HepG2 (cell line): ENCODE results near the gene KLRG1. TPM values are rescaled to one million over a fixed set of nuclear protein-coding genes. Genes with fewer than 3 reads are reported as not detected.

ENCODE experiments used
- BHLHE40 ChIP-seq: IDR thresholded peaks from 2 replicates; pipeline ENCODE4 v1.6.1; 2011; ENCODE audit warnings: low read length, improper control_type of control experiment
- BORCS8-MEF2B ChIP-seq: sonication (generic); formaldehyde crosslinking; IDR thresholded peaks from 2 replicates; pipeline ENCODE4 v1.8.0; 2022; ENCODE audit warnings: mild to moderate bottlenecking, missing genetic modification reagents
- KLF15 ChIP-seq: sonication (generic); formaldehyde crosslinking; IDR thresholded peaks from 2 replicates; pipeline ENCODE4 v1.8.1; 2023; ENCODE audit warnings: borderline replicate concordance, mild to moderate bottlenecking, inconsistent platforms, missing genetic modification reagents, mixed read lengths
- MAFF ChIP-seq: IDR thresholded peaks from 2 replicates; pipeline ENCODE4 v1.6.1; 2011; ENCODE audit warnings: low read depth, low read length, improper control_type of control experiment
- MTA3 ChIP-seq: sonication (generic); formaldehyde crosslinking; IDR thresholded peaks from 2 replicates; pipeline ENCODE4 v1.4.0; 2020; ENCODE audit warnings: missing genetic modification reagents
- SP140L ChIP-seq: sonication (generic); formaldehyde crosslinking; IDR thresholded peaks from 2 replicates; pipeline ENCODE4 v1.4.0; 2020; ENCODE audit warnings: missing genetic modification reagents, borderline replicate concordance
- ZFP62 ChIP-seq: sonication (generic); formaldehyde crosslinking; IDR thresholded peaks from 2 replicates; pipeline ENCODE4 v1.4.0; 2020; ENCODE audit warnings: missing genetic modification reagents
- ZKSCAN5 ChIP-seq: sonication (generic); formaldehyde crosslinking; IDR thresholded peaks from 2 replicates; pipeline ENCODE4 v1.5.1; 2020; ENCODE audit warnings: mild to moderate bottlenecking, missing genetic modification reagents
- ZNF331 ChIP-seq: sonication (generic); formaldehyde crosslinking; IDR thresholded peaks from 2 replicates; pipeline ENCODE4 v1.4.0; 2020; ENCODE audit warnings: missing genetic modification reagents
- ZNF564 ChIP-seq: sonication (generic); formaldehyde crosslinking; IDR thresholded peaks from 2 replicates; pipeline ENCODE4 v1.8.1; 2023; ENCODE audit warnings: mild to moderate bottlenecking, missing genetic modification reagents
- ZNF652 ChIP-seq: IDR thresholded peaks from 2 replicates; pipeline ENCODE4 v1.6.1; 2016; ENCODE audit warnings: low read depth, borderline replicate concordance
- ZNF766 ChIP-seq: sonication (generic); formaldehyde crosslinking; IDR thresholded peaks from 2 replicates; pipeline ENCODE4 v1.5.0; 2020; ENCODE audit warnings: missing genetic modification reagents, borderline replicate concordance
- ZNF780A ChIP-seq: sonication (generic); formaldehyde crosslinking; IDR thresholded peaks from 2 replicates; pipeline ENCODE4 v1.8.0; 2022; ENCODE audit warnings: mild to moderate bottlenecking, missing genetic modification reagents, moderate library complexity
- polyA plus RNA-seq, 8 experiments: library from polyadenylated mRNA; depleted of rRNA in 3 of 8; stranded (reverse) in 7 of 8; unstranded in 1 of 8; fragments of >200 nt; fragmentation: Illumina TruSeq in 4 of 8; extraction: Trizol in 4 of 8; gene quantifications; 2 replicates each; pipeline versions ENCODE4 v1.2.1 to v1.2.3, GENCODE V29; 2011 to 2016; ENCODE audit warnings: low read depth in 4 of 8, missing spikeins in 1 of 8, mixed read lengths in 1 of 8; ENCODE audit not compliant: insufficient read depth in 1 of 8
- total RNA-seq, 5 experiments: library from RNA; depleted of rRNA; stranded (reverse); fragments of >200 nt; fragmentation: Illumina TruSeq; extraction: Trizol; gene quantifications; 2 replicates each; pipeline ENCODE4 v1.2.3, GENCODE V29; 2016; ENCODE audit warnings: low read depth in 1 of 5
- TF ChIP-seq, protein P1 (sequence below): sonication (generic); formaldehyde crosslinking; conservative IDR thresholded peaks from 2 replicates; pipeline ENCODE4 v1.4.0; 2020; ENCODE audit warnings: missing genetic modification reagents
- TF ChIP-seq, protein P2 (sequence below): sonication (generic); formaldehyde crosslinking; IDR thresholded peaks from 2 replicates; pipeline ENCODE4 v1.8.1; 2023; ENCODE audit warnings: mild to moderate bottlenecking, missing genetic modification reagents
- TF ChIP-seq, protein P3 (sequence below): sonication (generic); formaldehyde crosslinking; IDR thresholded peaks from 2 replicates; pipeline ENCODE4 v1.4.0; 2020; ENCODE audit warnings: mild to moderate bottlenecking, missing genetic modification reagents
- TF ChIP-seq, protein P4 (sequence below): sonication (generic); formaldehyde crosslinking; IDR thresholded peaks from 2 replicates; pipeline ENCODE4 v1.8.0; 2022; ENCODE audit warnings: missing genetic modification reagents, mild to moderate bottlenecking, borderline replicate concordance
- TF ChIP-seq, protein P5 (sequence below): sonication (generic); formaldehyde crosslinking; IDR thresholded peaks from 2 replicates; pipeline ENCODE4 v1.9.0; 2021; ENCODE audit warnings: missing genetic modification reagents, borderline replicate concordance
- TF ChIP-seq, protein P6 (sequence below): sonication (generic); formaldehyde crosslinking; IDR thresholded peaks from 2 replicates; pipeline ENCODE4 v1.4.0; 2020; ENCODE audit warnings: mild to moderate bottlenecking, missing genetic modification reagents

Gene KLRG1
- total and polyA plus RNA-seq, 2 of the 13 experiments (the other 11 are each of a cell fraction or from before 2014, with no cell fraction given): 1.2 to 1.7 TPM

DNA sequence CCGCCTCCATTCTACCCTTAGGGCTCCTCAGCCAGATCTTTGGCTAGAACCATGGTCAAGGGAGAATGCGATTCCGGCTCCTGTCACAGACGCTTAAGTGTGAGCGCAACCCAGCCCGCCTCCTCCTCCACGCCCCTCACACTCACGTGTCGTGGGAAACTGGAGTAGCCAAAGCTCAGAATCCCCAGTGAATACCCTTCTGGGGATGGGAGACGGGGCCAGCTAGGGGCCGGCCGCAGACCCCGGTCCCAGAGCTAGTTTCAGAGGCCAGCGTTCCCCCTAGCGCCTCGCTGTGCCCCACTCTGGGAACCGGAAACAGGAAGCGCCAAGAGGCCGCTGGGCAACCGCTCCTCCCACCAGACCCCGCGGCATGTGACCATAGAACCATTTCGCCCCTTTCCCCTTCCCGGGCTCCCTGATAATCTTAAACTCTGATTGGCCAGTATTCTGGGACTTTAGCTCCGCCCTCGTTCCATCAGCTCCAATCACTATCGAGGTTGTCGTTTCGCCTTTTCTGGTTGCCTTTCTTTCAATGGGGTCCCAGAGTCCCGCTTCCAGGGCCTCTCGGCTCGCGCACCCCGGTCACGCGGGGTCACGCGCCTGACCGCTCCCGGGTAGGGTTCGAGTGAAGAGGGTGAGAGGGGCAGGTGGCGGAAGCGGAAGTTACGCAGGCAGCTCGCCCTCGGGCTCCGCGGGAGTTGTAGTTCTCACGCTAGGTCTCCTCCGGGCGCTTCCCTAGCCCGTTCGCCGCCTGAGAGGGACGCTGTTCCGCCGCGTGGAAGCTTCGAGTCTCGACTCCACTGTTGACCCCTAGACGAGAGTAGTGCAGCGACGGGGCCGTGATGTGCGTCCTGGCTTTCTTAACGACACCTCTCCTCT lies 39.8 kb upstream of the KLRG1 start, which contains the start of gene M6PR (continued):
- TF ChIP-seq, protein P1, sequence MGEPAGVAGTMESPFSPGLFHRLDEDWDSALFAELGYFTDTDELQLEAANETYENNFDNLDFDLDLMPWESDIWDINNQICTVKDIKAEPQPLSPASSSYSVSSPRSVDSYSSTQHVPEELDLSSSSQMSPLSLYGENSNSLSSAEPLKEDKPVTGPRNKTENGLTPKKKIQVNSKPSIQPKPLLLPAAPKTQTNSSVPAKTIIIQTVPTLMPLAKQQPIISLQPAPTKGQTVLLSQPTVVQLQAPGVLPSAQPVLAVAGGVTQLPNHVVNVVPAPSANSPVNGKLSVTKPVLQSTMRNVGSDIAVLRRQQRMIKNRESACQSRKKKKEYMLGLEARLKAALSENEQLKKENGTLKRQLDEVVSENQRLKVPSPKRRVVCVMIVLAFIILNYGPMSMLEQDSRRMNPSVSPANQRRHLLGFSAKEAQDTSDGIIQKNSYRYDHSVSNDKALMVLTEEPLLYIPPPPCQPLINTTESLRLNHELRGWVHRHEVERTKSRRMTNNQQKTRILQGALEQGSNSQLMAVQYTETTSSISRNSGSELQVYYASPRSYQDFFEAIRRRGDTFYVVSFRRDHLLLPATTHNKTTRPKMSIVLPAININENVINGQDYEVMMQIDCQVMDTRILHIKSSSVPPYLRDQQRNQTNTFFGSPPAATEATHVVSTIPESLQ: no peak
- TF ChIP-seq, protein P2, sequence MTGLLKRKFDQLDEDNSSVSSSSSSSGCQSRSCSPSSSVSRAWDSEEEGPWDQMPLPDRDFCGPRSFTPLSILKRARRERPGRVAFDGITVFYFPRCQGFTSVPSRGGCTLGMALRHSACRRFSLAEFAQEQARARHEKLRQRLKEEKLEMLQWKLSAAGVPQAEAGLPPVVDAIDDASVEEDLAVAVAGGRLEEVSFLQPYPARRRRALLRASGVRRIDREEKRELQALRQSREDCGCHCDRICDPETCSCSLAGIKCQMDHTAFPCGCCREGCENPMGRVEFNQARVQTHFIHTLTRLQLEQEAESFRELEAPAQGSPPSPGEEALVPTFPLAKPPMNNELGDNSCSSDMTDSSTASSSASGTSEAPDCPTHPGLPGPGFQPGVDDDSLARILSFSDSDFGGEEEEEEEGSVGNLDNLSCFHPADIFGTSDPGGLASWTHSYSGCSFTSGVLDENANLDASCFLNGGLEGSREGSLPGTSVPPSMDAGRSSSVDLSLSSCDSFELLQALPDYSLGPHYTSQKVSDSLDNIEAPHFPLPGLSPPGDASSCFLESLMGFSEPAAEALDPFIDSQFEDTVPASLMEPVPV (CRISPR knock-in tag): peak; percentile 86
- TF ChIP-seq ZFP62 (CRISPR knock-in tag) (no peak), MAFF (no peak), BHLHE40 (peak; percentile 80; the same call in 1 of the 2 replicates), BORCS8-MEF2B (no peak; the same call in 1 of the 2 replicates), ZNF652 (CRISPR knock-in tag) (0 out of 2 replicates have a peak, but pooled peaks have one; percentile 8), ZKSCAN5 (CRISPR knock-in tag) (no peak), KLF15 (CRISPR knock-in tag) (peak; percentile 84), ZNF766 (CRISPR knock-in tag) (no peak; the same call in 1 of the 2 replicates), ZNF564 (CRISPR knock-in tag) (peak; percentile 48; the same call in 1 of the 2 replicates), SP140L (CRISPR knock-in tag) (no peak), ZNF780A (CRISPR knock-in tag) (no peak), MTA3 (CRISPR knock-in tag) (no peak), ZNF331 (peak; percentile 77)
- TF ChIP-seq, protein P3, sequence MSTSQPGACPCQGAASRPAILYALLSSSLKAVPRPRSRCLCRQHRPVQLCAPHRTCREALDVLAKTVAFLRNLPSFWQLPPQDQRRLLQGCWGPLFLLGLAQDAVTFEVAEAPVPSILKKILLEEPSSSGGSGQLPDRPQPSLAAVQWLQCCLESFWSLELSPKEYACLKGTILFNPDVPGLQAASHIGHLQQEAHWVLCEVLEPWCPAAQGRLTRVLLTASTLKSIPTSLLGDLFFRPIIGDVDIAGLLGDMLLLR (CRISPR knock-in tag): no peak; the same call in 1 of the 2 replicates
- TF ChIP-seq, protein P4, sequence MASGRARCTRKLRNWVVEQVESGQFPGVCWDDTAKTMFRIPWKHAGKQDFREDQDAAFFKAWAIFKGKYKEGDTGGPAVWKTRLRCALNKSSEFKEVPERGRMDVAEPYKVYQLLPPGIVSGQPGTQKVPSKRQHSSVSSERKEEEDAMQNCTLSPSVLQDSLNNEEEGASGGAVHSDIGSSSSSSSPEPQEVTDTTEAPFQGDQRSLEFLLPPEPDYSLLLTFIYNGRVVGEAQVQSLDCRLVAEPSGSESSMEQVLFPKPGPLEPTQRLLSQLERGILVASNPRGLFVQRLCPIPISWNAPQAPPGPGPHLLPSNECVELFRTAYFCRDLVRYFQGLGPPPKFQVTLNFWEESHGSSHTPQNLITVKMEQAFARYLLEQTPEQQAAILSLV (CRISPR knock-in tag): no peak
- TF ChIP-seq, protein P5, sequence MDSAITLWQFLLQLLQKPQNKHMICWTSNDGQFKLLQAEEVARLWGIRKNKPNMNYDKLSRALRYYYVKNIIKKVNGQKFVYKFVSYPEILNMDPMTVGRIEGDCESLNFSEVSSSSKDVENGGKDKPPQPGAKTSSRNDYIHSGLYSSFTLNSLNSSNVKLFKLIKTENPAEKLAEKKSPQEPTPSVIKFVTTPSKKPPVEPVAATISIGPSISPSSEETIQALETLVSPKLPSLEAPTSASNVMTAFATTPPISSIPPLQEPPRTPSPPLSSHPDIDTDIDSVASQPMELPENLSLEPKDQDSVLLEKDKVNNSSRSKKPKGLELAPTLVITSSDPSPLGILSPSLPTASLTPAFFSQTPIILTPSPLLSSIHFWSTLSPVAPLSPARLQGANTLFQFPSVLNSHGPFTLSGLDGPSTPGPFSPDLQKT (CRISPR knock-in tag): no peak
- TF ChIP-seq, protein P6, sequence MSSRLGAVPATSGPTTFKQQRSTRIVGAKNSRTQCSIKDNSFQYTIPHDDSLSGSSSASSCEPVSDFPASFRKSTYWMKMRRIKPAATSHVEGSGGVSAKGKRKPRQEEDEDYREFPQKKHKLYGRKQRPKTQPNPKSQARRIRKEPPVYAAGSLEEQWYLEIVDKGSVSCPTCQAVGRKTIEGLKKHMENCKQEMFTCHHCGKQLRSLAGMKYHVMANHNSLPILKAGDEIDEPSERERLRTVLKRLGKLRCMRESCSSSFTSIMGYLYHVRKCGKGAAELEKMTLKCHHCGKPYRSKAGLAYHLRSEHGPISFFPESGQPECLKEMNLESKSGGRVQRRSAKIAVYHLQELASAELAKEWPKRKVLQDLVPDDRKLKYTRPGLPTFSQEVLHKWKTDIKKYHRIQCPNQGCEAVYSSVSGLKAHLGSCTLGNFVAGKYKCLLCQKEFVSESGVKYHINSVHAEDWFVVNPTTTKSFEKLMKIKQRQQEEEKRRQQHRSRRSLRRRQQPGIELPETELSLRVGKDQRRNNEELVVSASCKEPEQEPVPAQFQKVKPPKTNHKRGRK (CRISPR knock-in tag): no peak
